Stimulated activated CD4-positive, alpha-beta T cell treated with anti-CD3 and anti-CD28 coated beads, Interleukin-4, amount 100 ng/mL, for 4 hours (primary cell): ENCODE data around the gene NOXRED1.

ENCODE experiments used
- DNase-seq, 2 experiments: peaks; one replicate each; pipeline ENCODE4 v3.0.0-alpha.2; 2020

NOXRED1 gene

GRCh38 chr14:77407158-77407557, 16.2 kb downstream of the NOXRED1 start:
- no peak for DNase-seq

GRCh38 chr14:77406718-77407117, 16.6 kb downstream of the NOXRED1 start:
- no peak for DNase-seq

- no peak for DNase-seq
Measured at GRCh38 chr14:77406086-77406485, 17.2 kb downstream of the NOXRED1 start.

GRCh38 chr14:77403768-77404167, 19.6 kb downstream of the NOXRED1 start:
- no peak for DNase-seq

GRCh38 chr14:77400216-77400615, 23.1 kb downstream of the NOXRED1 start:
- DNase-seq: no peak

GRCh38 chr14:77390188-77390587, 33.1 kb downstream of the NOXRED1 start:
- no peak for DNase-seq

GRCh38 chr14:77378701-77379100, 44.6 kb downstream of the NOXRED1 start:
- no peak for DNase-seq

GRCh38 chr14:77377502-77377844, 45.9 kb downstream of the NOXRED1 start:
- no peak for DNase-seq

GRCh38 chr14:77376771-77377501, 46.4 kb downstream of the NOXRED1 start, which contains the start of the genes SAMD15 and TMED8:
SAMD15 (plus strand) TSS chr14:77377379; CDS start chr14:77377419, 40 bp downstream.
TMED8 (minus strand) TSS chr14:77377094; CDS start chr14:77377053, 41 bp downstream.
- peak; percentile 75 to 82 for DNase-seq

GRCh38 chr14:77375973-77376770, 47.2 kb downstream of the NOXRED1 start:
- peak; percentile 2 to 35 for DNase-seq

GRCh38 chr14:77375164-77375950, 48.0 kb downstream of the NOXRED1 start:
- no peak for DNase-seq

- DNase-seq: no peak
Measured at GRCh38 chr14:77372304-77372841, 51.0 kb downstream of the NOXRED1 start.

- no peak for DNase-seq
Measured at GRCh38 chr14:77369285-77369684, 54.0 kb downstream of the NOXRED1 start.

GRCh38 chr14:77364146-77364545, 59.2 kb downstream of the NOXRED1 start:
- DNase-seq: no peak

- DNase-seq: no peak
Measured at GRCh38 chr14:77359626-77360025, 63.7 kb downstream of the NOXRED1 start.

GRCh38 chr14:77356899-77357298, 66.4 kb downstream of the NOXRED1 start:
- DNase-seq: no peak

GRCh38 chr14:77355811-77356210, 67.5 kb downstream of the NOXRED1 start:
- DNase-seq: no peak

- no peak for DNase-seq
Measured at GRCh38 chr14:77353469-77354141, 69.7 kb downstream of the NOXRED1 start.

GRCh38 chr14:77347751-77348150, 75.6 kb downstream of the NOXRED1 start:
- DNase-seq: no peak

GRCh38 chr14:77346495-77346894, 76.8 kb downstream of the NOXRED1 start:
- no peak for DNase-seq

- DNase-seq: no peak
Measured at GRCh38 chr14:77344377-77344996, 78.8 kb downstream of the NOXRED1 start.
